ENCODE results near the gene PRELID2. TPM values are rescaled to one million over a fixed set of nuclear protein-coding genes. Genes with fewer than 3 reads are reported as not detected.

PRELID2 gene
- total and polyA plus RNA-seq, 2 experiments from 2014 or later, result 7.0 to 7.4 TPM

DNA sequence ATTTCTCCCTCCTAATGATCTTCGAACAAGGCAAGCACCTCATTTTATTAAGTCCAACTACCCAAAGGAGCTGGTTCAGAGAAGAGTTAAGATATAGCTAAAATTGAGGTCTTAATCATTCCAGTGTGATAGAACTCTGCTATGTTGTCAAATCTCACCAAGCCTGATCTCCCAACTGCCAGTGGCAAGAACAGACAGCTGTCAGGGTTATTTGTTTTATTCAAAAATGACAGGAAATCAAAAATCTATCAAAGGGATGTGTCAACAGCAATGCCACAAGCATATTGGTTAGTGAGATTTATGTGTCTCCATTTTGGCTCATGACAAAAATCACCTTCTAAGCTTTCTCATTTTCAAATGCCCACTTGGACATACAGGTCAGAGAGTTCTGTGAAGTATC is 74.5 kb downstream of the PRELID2 start:
- Histone ChIP-seq H4K20me1 (ENCODE audit: insufficient read depth) (no peaks in the 10 kb centered on the region), H3K4me1 (ENCODE audit: insufficient read depth) (no peaks in the 10 kb centered on the region), H3K27me3 (replicated peaks; ENCODE audit: insufficient read depth) (no peaks in the 10 kb centered on the region), H3K4me2 (ENCODE audit: unreplicated experiment) (no peak overlapping the region), H3K9ac (no peak overlapping the region), H2AFZ (no peak overlapping the region), H3K79me2 (ENCODE audit: insufficient read depth) (no peaks in the 10 kb centered on the region), H3F3A (ENCODE audit: insufficient read depth) (no peaks in the 10 kb centered on the region), H3K36me3 (ENCODE audit: low read depth) (no peaks in the 10 kb centered on the region), H3K4me3 (no peak overlapping the region), H3K9me3 (ENCODE audit: low read depth) (no peaks in the 10 kb centered on the region), H3K27ac (no peak overlapping the region), H3K9me2 (ENCODE audit: insufficient read depth) (no peaks in the 10 kb centered on the region)
- in situ Hi-C loops (cut with MboI), result no loop called here
- WGBS, 2 experiments (ENCODE audit: low coverage in 1 of 2, low lambda C conversion rate in 2 of 2, missing lambda C conversion rate in 2 of 2), result 75 to 81% methylated on average over 1 of the region's 1 CpG
- TF ChIP-seq EZH2phosphoT487 (IDR thresholded peaks at IDR 0.05; ENCODE audit: insufficient read depth, low read depth), result no peak
- no peak for TF ChIP-seq EZH2 (IDR thresholded peaks at IDR 0.05; ENCODE audit: insufficient read depth, poor library complexity, severe bottlenecking)
- no peak for DNase-seq

GRCh38 chr5:145752947-145753346 is 82.2 kb downstream of the PRELID2 start:
- Histone ChIP-seq H3K4me3 (no peak overlapping the region), H3K4me2 (ENCODE audit: unreplicated experiment) (peak overlapping the region; percentile 55), H3K27me3 (replicated peaks; ENCODE audit: insufficient read depth) (no peaks in the 10 kb centered on the region), H4K20me1 (ENCODE audit: insufficient read depth) (no peaks in the 10 kb centered on the region), H3K9me2 (ENCODE audit: insufficient read depth) (no peaks in the 10 kb centered on the region), H3K9me3 (ENCODE audit: low read depth) (no peaks in the 10 kb centered on the region), H3K9ac (no peak overlapping the region), H3F3A (ENCODE audit: insufficient read depth) (peaks cover 7% of the 10 kb centered on the region; the same call in 1 of the 2 replicates), H2AFZ (peak overlapping the region; percentile 55; the same call in 1 of the 2 replicates), H3K36me3 (ENCODE audit: low read depth) (no peaks in the 10 kb centered on the region), H3K27ac (no peak overlapping the region), H3K4me1 (ENCODE audit: insufficient read depth) (peaks cover 12% of the 10 kb centered on the region), H3K79me2 (ENCODE audit: insufficient read depth) (no peaks in the 10 kb centered on the region)
- in situ Hi-C loops (cut with MboI), result no loop called here
- DNase-seq, result peak; percentile 60
- TF ChIP-seq EZH2phosphoT487 (IDR thresholded peaks at IDR 0.05; ENCODE audit: insufficient read depth, low read depth), result no peak
- TF ChIP-seq EZH2 (IDR thresholded peaks at IDR 0.05; ENCODE audit: insufficient read depth, poor library complexity, severe bottlenecking), result no peak
- WGBS, 2 experiments (ENCODE audit: low coverage in 1 of 2, low lambda C conversion rate in 2 of 2, missing lambda C conversion rate in 2 of 2), result 8 to 12% methylated on average over 5 of the region's 5 CpGs

GRCh38 chr5:145752534-145752933 is 82.6 kb downstream of the PRELID2 start:
- Histone ChIP-seq H3K9me3 (ENCODE audit: low read depth) (no peaks in the 10 kb centered on the region), H3K79me2 (ENCODE audit: insufficient read depth) (no peaks in the 10 kb centered on the region), H3K4me3 (no peak overlapping the region), H3F3A (ENCODE audit: insufficient read depth) (peaks cover 7% of the 10 kb centered on the region; the same call in 1 of the 2 replicates), H3K4me1 (ENCODE audit: insufficient read depth) (peaks cover 12% of the 10 kb centered on the region), H3K9ac (no peak overlapping the region), H3K27ac (no peak overlapping the region), H3K4me2 (ENCODE audit: unreplicated experiment) (peak overlapping the region; percentile 55), H3K27me3 (replicated peaks; ENCODE audit: insufficient read depth) (no peaks in the 10 kb centered on the region), H2AFZ (peak overlapping the region; percentile 55; the same call in 1 of the 2 replicates), H4K20me1 (ENCODE audit: insufficient read depth) (no peaks in the 10 kb centered on the region), H3K9me2 (ENCODE audit: insufficient read depth) (no peaks in the 10 kb centered on the region), H3K36me3 (ENCODE audit: low read depth) (no peaks in the 10 kb centered on the region)
- in situ Hi-C loops (cut with MboI), result no loop called here
- TF ChIP-seq EZH2 (IDR thresholded peaks at IDR 0.05; ENCODE audit: insufficient read depth, poor library complexity, severe bottlenecking) (no peak), EZH2phosphoT487 (IDR thresholded peaks at IDR 0.05; ENCODE audit: insufficient read depth, low read depth) (no peak)
- 38% methylated on average over 2 of the region's 2 CpGs for WGBS, 2 experiments (ENCODE audit: low coverage in 1 of 2, low lambda C conversion rate in 2 of 2, missing lambda C conversion rate in 2 of 2)
- no peak for DNase-seq

DNA sequence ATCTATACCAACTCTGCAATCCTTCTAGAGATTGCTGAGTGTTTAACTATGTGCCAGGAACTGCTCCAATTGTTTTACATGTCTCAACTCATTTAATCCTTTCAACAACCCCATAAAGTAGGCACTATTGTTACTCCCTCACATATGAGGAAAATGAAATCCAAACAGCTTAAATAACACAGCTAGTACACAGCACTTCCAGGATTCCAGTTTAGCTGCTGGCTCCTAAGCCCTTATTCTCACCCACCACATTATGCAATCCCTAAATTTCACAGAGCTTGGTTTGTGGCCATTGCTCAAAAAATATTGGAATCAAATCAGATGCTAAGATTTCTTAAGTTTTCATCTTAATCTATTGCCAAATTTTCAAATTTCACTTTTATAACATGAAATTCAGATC is 84.9 kb downstream of the PRELID2 start:
- peak; percentile 48 for DNase-seq
- TF ChIP-seq EZH2phosphoT487 (IDR thresholded peaks at IDR 0.05; ENCODE audit: insufficient read depth, low read depth) (no peak), EZH2 (IDR thresholded peaks at IDR 0.05; ENCODE audit: insufficient read depth, poor library complexity, severe bottlenecking) (no peak)
- no peak overlapping the region for H3K4me3 ChIP-seq
- H3K4me2 ChIP-seq (ENCODE audit: unreplicated experiment), result no peak overlapping the region
- in situ Hi-C loops (cut with MboI), result no loop called here
- H3K4me1 ChIP-seq (ENCODE audit: insufficient read depth), result peaks cover 12% of the 10 kb centered on the region
- no peaks in the 10 kb centered on the region for H3K36me3 ChIP-seq (ENCODE audit: low read depth)
- no peaks in the 10 kb centered on the region for H3K27me3 ChIP-seq (replicated peaks; ENCODE audit: insufficient read depth)
- H3K9me2 ChIP-seq (ENCODE audit: insufficient read depth), result no peaks in the 10 kb centered on the region
- no peak overlapping the region for H3K9ac ChIP-seq
- no peak overlapping the region for H3K27ac ChIP-seq
- no peak overlapping the region for H2AFZ ChIP-seq
- H4K20me1 ChIP-seq (ENCODE audit: insufficient read depth), result no peaks in the 10 kb centered on the region
- peaks cover 7% of the 10 kb centered on the region; the same call in 1 of the 2 replicates for H3F3A ChIP-seq (ENCODE audit: insufficient read depth)
- no peaks in the 10 kb centered on the region for H3K9me3 ChIP-seq (ENCODE audit: low read depth)
- H3K79me2 ChIP-seq (ENCODE audit: insufficient read depth), result no peaks in the 10 kb centered on the region
